ENCODE data around the gene HAND2.
A peak's percentile ranks its signal among the peaks of the same experiment; 100 is the strongest.

The HAND2 gene

DNA sequence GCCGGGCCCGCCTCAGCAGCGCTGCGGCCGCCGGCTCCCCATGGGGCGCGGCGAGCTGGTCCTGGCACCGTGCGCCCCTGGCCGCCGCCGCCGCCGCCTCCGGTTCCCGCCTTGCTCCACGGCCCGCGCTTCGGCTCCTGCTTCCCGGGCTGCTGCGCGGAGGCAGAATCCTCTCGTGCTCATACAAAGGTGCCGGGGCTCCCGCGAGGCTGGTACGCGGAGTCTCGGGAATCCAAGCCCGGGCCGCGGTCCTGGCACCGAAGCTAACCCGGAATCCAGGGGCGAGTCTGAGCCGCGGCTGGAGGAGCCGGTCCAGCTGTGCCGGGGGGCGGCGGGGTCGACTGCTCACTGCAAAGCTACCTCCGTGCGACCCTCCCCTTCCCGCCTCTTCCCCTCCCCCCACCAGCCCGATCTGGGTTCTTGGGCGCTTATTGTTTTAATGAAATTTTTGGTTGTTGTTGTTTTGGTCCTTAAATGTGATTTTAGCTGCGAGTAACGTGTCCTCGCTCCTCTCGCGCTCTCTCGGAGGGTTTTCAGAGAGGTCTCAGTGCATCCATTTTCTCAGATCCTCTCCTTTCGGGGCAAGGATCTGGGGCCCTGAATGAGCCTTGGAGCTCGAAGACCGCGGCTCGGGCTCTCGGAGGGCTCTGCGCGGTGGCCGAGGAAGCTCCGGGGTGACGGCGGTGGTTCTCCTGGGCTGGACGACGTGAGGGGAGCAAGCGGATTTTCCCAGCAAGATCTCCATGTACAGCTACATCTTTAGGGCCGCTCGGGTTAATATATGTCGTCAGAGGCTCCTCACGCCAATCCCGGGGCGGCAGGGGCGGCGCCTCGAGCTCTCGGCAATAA is at the start of gene HAND2:
HAND2 (minus strand) TSS at position 753 of the 849 bp plus-strand sequence. CDS start 940 bp downstream, outside the sequence.
- H3K36me3 Mint-ChIP-seq (ENCODE audit: low read depth), result peaks cover 2% of the 10 kb centered on the region
- peak within 1 kb of the TSS; percentile 83 for H3K27ac Mint-ChIP-seq
- H3K27me3 Mint-ChIP-seq (ENCODE audit: low read depth), result peaks cover 88% of the 10 kb centered on the region
- peaks cover 5% of the 10 kb centered on the region for H3K9me3 Mint-ChIP-seq
- DNase-seq (ENCODE audit: low spot score), result no peak
- peak within 1 kb of the TSS; percentile 65 for H3K4me3 Mint-ChIP-seq
- H3K4me1 Mint-ChIP-seq (ENCODE audit: low read depth), result peaks cover 5% of the 10 kb centered on the region

DNA sequence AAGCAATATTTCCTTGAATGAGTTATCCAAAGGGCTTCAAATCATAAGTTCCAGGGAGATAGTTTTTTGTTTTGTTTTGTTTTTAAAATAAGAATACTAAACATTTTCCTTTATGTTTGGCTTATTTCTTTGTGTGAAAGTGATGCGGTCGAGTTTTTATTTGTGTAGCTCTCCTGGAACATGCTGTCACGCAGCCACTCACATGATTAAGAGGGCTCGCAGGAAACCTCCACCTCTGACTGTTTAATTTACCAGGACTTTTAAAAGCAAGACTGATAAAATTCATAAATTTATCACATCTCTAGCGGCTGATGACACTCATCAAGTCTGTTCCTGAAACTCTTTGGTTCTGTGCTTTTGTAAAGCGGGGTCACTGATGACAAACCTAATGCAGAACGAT is 48.9 kb upstream of the HAND2 start:
- DNase-seq (ENCODE audit: low spot score), result no peak
- Mint-ChIP-seq H3K4me3 (no peak overlapping the region), H3K4me1 (ENCODE audit: low read depth) (no peaks in the 10 kb centered on the region), H3K9me3 (no peaks in the 10 kb centered on the region), H3K27me3 (ENCODE audit: low read depth) (no peaks in the 10 kb centered on the region), H3K36me3 (ENCODE audit: low read depth) (no peaks in the 10 kb centered on the region), H3K27ac (no peak overlapping the region)

DNA sequence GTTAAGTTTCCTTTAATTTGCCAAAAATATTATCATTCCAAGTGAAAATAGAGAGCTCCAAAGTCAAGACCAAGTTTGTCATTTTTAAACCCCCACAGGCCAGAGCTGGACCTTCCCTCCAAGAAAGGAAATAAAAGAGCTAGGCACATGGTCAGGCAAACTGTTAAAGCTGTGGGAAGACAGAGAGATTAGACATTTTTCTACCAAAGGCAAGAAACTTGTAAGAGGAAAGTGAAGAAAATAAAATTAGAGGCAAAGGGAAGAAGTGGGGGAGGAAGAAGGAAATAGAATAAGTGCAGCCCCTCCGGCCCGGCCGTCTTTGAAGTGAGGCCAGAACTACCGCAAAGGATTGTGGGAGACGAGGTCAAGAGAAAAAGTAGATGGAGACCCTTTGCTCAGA is 47.9 kb upstream of the HAND2 start:
- peaks cover 3% of the 10 kb centered on the region for H3K27me3 Mint-ChIP-seq (ENCODE audit: low read depth)
- H3K27ac Mint-ChIP-seq, result no peak overlapping the region
- no peaks in the 10 kb centered on the region for H3K36me3 Mint-ChIP-seq (ENCODE audit: low read depth)
- no peak overlapping the region for H3K4me3 Mint-ChIP-seq
- DNase-seq (ENCODE audit: low spot score), result no peak
- H3K4me1 Mint-ChIP-seq (ENCODE audit: low read depth), result no peaks in the 10 kb centered on the region
- H3K9me3 Mint-ChIP-seq, result no peaks in the 10 kb centered on the region

DNA sequence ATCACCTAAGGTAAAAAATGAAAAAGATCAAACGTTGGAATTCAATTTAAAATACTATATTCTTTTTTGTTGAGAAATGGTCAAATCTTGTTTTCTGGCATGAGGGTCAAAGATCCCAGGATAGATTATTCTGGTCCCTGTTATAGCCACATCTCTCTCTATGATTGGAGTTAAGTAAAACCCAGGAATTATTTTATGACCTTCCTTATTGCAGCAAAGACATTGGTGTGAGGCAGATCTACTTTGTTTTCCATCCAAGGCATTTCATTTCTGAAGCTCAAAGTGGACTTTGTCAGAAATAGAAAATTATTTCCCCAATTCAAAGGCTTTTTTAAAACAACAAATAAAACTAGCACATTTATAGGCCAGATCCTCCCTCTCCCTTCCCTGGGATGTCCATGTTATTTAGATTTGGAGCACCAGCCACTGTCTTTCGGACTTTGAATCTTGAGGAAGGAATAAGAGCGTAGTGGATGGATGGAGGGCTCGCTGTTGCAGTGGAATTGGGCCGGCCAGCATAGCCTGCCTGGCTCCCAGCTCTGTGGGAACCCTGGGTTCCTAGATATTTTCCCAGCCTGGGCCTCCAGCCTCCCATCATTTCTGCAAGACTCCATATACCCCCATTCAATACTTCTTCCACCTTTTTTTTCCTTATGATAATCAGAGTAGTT is 45.6 kb upstream of the HAND2 start:
- DNase-seq (ENCODE audit: low spot score), result no peak
- Mint-ChIP-seq H3K4me1 (ENCODE audit: low read depth) (no peaks in the 10 kb centered on the region), H3K36me3 (ENCODE audit: low read depth) (no peaks in the 10 kb centered on the region), H3K27me3 (ENCODE audit: low read depth) (peaks cover 3% of the 10 kb centered on the region), H3K4me3 (no peak overlapping the region), H3K27ac (no peak overlapping the region), H3K9me3 (no peaks in the 10 kb centered on the region)

DNA sequence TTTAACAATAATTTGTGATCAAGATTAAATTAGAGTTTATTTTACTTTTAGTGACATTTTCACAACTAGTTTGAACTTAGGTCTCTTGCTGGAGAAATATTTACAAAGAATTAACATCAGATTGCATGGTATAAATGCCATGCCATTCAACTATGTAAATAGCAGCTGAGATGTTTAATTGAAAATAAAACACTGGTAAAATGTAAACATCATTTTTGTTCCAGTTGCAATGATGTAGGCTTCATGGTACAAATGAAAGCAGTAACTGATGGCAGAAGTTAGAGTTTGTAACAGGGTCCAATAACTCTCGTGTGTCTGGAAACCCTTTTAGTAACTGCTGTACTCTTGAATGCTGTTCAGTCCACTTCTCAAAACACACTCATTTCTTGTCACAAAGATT is 43.7 kb upstream of the HAND2 start:
- Mint-ChIP-seq H3K27me3 (ENCODE audit: low read depth) (peaks cover 3% of the 10 kb centered on the region), H3K4me1 (ENCODE audit: low read depth) (no peaks in the 10 kb centered on the region), H3K36me3 (ENCODE audit: low read depth) (no peaks in the 10 kb centered on the region), H3K9me3 (no peaks in the 10 kb centered on the region), H3K27ac (no peak overlapping the region), H3K4me3 (no peak overlapping the region)
- no peak for DNase-seq (ENCODE audit: low spot score)

DNA sequence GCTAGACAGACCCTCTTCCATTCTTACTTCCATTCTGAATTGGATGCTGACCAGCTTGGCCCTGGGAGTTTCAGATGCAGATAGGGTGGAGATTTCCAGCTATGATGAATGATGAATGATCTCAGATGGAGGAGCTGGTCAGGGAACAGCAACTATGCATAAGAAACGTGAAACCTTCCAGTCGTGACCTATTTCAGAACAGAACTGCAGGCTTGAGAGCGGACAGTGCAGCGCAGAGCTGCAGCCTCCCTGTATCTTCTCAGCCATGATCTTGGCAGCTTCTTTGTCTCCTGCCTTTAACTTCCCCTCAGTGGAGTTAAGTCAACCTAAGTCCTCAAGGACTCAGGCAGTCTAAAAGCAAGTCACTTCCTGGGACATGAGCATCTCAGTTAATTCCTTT is 43.3 kb upstream of the HAND2 start:
- Mint-ChIP-seq H3K36me3 (ENCODE audit: low read depth) (no peaks in the 10 kb centered on the region), H3K27me3 (ENCODE audit: low read depth) (peaks cover 3% of the 10 kb centered on the region), H3K9me3 (no peaks in the 10 kb centered on the region), H3K4me1 (ENCODE audit: low read depth) (no peaks in the 10 kb centered on the region), H3K27ac (no peak overlapping the region), H3K4me3 (no peak overlapping the region)
- DNase-seq (ENCODE audit: low spot score), result no peak

DNA sequence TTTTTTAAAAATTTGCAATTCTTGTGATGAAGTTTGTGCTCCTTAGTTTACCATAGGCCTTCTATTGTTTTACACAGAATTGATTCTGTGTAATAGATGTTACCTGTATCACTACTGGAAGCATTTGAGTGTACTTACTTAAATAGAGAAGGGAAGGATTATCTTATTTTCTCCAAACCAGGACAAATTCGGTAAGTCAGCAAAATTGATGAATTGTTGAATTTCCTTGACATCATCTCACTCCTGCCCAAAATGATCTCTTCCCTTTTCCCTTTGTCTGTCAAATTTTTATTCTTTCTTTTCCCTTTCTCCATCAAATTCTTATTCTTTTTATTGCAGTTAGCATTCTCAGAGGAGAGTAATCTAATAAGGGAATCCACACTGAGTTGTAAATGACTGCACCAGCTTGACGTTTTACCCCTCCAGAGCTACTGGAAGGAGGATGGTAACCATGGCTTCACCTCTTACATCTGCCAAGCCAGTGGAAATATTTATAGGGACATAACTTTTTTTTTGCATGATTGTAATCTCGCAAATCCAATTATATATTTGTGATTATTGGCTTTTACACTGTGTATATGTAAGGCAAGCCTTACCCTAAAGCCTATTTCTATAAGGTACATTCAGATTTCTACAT is 42.6 kb upstream of the HAND2 start:
- Mint-ChIP-seq H3K27ac (no peak overlapping the region), H3K27me3 (ENCODE audit: low read depth) (peaks cover 3% of the 10 kb centered on the region)

DNA sequence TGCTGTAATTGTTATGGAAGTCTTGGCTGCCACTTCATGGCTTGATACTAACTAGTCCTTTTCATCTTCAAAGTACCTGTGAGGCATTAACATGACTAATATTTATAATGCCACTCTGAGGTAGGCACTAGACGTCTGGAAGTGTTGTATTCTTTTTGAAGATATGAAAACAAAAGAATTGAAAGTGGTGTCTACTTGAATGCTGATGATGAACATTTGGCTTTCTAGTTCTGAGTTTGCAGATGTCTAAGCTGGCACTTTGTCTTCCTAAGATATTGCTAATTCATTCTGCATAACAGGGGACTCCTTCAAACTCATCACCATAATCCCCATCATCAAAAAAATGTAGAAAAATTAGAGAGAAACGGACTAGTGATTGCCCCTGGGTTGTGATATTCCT is 41.6 kb upstream of the HAND2 start:
- no peak overlapping the region for H3K4me3 Mint-ChIP-seq
- no peaks in the 10 kb centered on the region for H3K36me3 Mint-ChIP-seq (ENCODE audit: low read depth)
- H3K27me3 Mint-ChIP-seq (ENCODE audit: low read depth), result peaks cover 3% of the 10 kb centered on the region
- no peaks in the 10 kb centered on the region for H3K4me1 Mint-ChIP-seq (ENCODE audit: low read depth)
- no peaks in the 10 kb centered on the region for H3K9me3 Mint-ChIP-seq
- no peak for DNase-seq (ENCODE audit: low spot score)
- no peak overlapping the region for H3K27ac Mint-ChIP-seq

More for the DNA sequence above, 42.6 kb upstream of the HAND2 start:
- no peaks in the 10 kb centered on the region for H3K36me3 Mint-ChIP-seq (ENCODE audit: low read depth)
- H3K4me3 Mint-ChIP-seq, result no peak overlapping the region
- H3K9me3 Mint-ChIP-seq, result no peaks in the 10 kb centered on the region
- H3K4me1 Mint-ChIP-seq (ENCODE audit: low read depth), result no peaks in the 10 kb centered on the region
- no peak for DNase-seq (ENCODE audit: low spot score)

DNA sequence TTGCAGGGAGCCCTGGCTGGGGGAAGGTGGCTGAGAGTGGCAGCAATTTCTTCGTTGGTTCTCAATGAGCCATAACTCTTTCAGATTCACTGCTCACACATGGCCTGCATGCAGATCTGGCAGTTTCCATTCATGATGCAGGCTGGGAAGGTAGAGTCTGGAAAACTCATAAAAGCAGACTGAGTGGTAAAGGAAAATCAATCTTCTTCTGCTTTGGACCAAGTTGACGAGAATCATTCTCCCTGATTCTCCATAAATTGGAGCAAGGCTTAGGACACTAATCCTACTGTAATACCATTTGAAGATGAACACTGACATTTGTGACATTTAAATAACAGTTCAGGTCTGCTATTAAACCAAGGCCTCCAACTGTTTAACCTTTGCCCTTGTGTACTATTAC is 35.3 kb upstream of the HAND2 start:
- DNase-seq (ENCODE audit: low spot score), result no peak
- Mint-ChIP-seq H3K4me3 (no peak overlapping the region), H3K27me3 (ENCODE audit: low read depth) (no peaks in the 10 kb centered on the region), H3K36me3 (ENCODE audit: low read depth) (no peaks in the 10 kb centered on the region), H3K9me3 (no peaks in the 10 kb centered on the region), H3K27ac (no peak overlapping the region), H3K4me1 (ENCODE audit: low read depth) (no peaks in the 10 kb centered on the region)

DNA sequence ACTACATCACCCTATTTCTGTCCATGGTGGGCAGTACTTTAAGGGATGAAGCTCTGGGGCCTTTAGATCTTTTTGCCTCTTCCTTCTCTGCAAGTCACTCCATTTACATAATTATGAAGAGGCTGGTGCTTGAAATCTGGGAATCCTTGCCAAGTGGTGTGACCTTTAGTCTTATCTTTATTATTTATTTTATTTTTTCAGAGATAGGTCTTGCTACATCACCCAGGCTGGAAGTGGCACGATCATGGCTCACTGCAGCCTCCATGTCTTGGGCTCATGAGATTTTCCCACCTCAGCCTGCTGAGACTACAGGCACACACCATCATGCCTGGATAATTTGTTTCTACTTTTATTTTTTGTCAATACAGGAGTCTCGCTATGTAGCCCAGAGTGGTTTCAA is 34.4 kb upstream of the HAND2 start:
- DNase-seq (ENCODE audit: low spot score), result no peak
- H3K9me3 Mint-ChIP-seq, result no peaks in the 10 kb centered on the region

DNA sequence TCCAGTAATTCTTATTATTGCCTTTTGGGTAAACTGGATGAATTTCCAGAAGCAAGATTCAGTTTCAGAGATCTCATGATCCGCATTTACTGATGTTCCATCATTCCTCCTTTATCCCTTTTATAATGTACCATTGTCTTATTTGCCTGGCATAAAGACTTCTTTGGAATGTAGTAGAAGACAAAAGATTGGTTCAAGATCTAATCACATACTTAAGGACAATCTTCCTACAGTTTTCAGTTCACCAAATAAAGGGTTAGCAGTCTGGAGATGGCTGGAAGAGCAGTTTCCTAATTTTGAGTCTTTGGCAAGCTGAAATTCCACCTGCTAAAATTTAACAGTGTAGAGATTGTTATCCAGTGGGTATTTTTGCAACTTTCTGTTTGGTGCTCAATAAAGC is 30.9 kb upstream of the HAND2 start:
- H3K27me3 Mint-ChIP-seq (ENCODE audit: low read depth), result no peaks in the 10 kb centered on the region
- no peaks in the 10 kb centered on the region for H3K4me1 Mint-ChIP-seq (ENCODE audit: low read depth)
- no peak overlapping the region for H3K4me3 Mint-ChIP-seq
- H3K9me3 Mint-ChIP-seq, result no peaks in the 10 kb centered on the region
- no peak overlapping the region for H3K27ac Mint-ChIP-seq
- no peak for DNase-seq (ENCODE audit: low spot score)
- H3K36me3 Mint-ChIP-seq (ENCODE audit: low read depth), result no peaks in the 10 kb centered on the region

More for the DNA sequence above, 34.4 kb upstream of the HAND2 start:
- no peaks in the 10 kb centered on the region for H3K4me1 Mint-ChIP-seq (ENCODE audit: low read depth)
- no peak overlapping the region for H3K27ac Mint-ChIP-seq
- no peak overlapping the region for H3K4me3 Mint-ChIP-seq
- no peaks in the 10 kb centered on the region for H3K36me3 Mint-ChIP-seq (ENCODE audit: low read depth)
- H3K27me3 Mint-ChIP-seq (ENCODE audit: low read depth), result no peaks in the 10 kb centered on the region

DNA sequence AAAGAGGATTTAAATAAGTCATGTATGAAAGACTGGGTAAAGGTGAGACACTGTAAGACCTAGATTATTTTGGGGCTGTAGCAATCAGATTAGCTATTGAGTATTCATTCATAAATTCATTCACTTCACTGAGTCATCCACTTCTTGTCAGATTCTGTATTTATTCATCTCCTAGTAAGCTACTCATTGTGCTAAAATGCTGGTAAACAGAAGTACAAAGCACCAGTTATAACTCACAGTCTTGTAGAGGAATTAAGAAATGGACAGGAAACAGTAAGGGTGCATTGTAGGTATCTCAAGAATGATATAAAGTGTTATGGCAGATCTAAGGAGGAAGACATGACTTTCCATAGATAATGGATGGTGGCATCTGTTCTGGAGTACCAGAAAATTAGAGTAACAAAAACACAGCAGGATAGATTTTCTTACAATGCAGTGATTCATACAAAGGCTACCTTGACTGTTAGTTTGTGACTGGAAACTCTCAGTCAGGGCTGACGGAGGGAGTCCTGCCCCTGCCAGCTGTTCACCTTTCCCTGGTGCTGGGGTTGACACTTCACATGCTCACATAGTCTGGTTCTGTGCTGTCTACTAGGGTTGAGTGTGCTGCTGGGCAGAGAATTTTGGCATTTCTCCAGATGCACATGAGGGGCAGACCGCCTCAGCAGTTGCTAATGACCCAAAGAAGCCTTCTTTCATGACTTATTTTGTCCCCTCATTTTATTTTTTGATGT is 26.5 kb upstream of the HAND2 start:
- H3K27me3 Mint-ChIP-seq (ENCODE audit: low read depth), result no peaks in the 10 kb centered on the region
- no peaks in the 10 kb centered on the region for H3K9me3 Mint-ChIP-seq
- H3K36me3 Mint-ChIP-seq (ENCODE audit: low read depth), result no peaks in the 10 kb centered on the region
- no peak overlapping the region for H3K4me3 Mint-ChIP-seq
- no peak overlapping the region for H3K27ac Mint-ChIP-seq
- no peaks in the 10 kb centered on the region for H3K4me1 Mint-ChIP-seq (ENCODE audit: low read depth)
- no peak for DNase-seq (ENCODE audit: low spot score)

DNA sequence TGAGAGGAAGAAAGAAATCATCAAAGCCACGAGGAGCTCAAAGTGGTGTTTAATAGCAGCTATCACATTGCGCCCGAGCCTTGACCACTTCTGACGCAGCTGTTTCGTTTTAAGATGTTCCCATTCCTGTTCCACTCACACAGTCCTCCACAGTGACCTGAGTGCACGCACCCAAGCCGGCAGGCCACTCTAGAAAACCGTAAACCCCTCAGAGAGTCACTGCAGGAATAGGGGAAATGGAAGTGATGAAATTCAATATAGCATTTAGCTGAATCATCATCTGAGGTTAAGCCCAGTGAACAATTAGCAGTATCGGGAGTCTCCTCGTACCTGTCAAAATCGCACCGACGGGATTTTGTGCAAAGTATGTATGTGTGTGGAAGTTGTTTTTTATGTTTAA is 17.9 kb upstream of the HAND2 start:
- Mint-ChIP-seq H3K27me3 (ENCODE audit: low read depth) (peaks cover 29% of the 10 kb centered on the region), H3K4me1 (ENCODE audit: low read depth) (no peaks in the 10 kb centered on the region), H3K9me3 (no peaks in the 10 kb centered on the region), H3K27ac (no peak overlapping the region), H3K36me3 (ENCODE audit: low read depth) (no peaks in the 10 kb centered on the region), H3K4me3 (no peak overlapping the region)
- no peak for DNase-seq (ENCODE audit: low spot score)

DNA sequence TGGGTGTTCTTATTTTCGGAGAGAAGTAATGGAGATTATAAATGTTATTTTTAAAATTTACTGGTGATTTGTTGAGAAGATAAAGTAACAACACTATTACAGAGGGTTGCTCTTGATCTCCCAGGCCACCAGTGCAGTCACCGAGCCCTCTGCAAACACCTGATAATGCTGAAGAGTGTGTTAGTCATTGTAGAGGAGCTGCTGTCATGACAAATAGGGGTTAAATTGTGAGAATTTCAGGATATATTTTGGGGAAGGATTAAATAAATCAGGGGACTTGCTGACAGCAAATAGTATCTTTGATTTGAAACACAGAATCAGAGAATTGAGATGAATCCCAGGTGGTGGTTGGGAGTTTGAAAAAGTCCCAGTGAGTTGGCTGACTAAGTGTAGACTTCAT is 16.7 kb upstream of the HAND2 start:
- no peaks in the 10 kb centered on the region for H3K36me3 Mint-ChIP-seq (ENCODE audit: low read depth)
- peaks cover 29% of the 10 kb centered on the region for H3K27me3 Mint-ChIP-seq (ENCODE audit: low read depth)
- H3K4me1 Mint-ChIP-seq (ENCODE audit: low read depth), result no peaks in the 10 kb centered on the region
- H3K27ac Mint-ChIP-seq, result no peak overlapping the region
- H3K4me3 Mint-ChIP-seq, result no peak overlapping the region
- DNase-seq (ENCODE audit: low spot score), result no peak
- no peaks in the 10 kb centered on the region for H3K9me3 Mint-ChIP-seq
